PC-3 (cell line): ENCODE measurements around the gene SNHG17. TPM values are rescaled to one million over a fixed set of nuclear protein-coding genes. Genes with fewer than 3 reads are reported as not detected.
"Not testable (repeated sequence)": the region's sequence is repeated elsewhere in the genome, so short reads cannot be mapped to it uniquely, and the experiment has no call there.

ENCODE experiments used
- ATAC-seq: fragments of 200-7000 bp; cut with Tn5 transposase; 2 replicates; pipeline ENCODE4 v1.9.1; 2020; ENCODE audit warnings: mild to moderate bottlenecking, moderate library complexity
- BruUV-seq: library from RNA; stranded (reverse); fragments of 400-500 nt; replicated peaks from 2 replicates; lab custom pipeline; 2021; lab: Mats Ljungman, UMichigan
- CTCF ChIA-PET: fragments of 300-600 bp; sonication (Branson Sonifier 250); formaldehyde crosslinking; loops from one replicate; lab custom pipeline; 2022; ENCODE audit warnings: antibody characterized with exemption; lab: Charles Lee
- POLR2A ChIA-PET: fragments of 300-600 bp; sonication (Branson Sonifier 250); formaldehyde crosslinking; loops from one replicate; lab custom pipeline; 2022; ENCODE audit warnings: antibody characterized with exemption; ENCODE audit not compliant: unreplicated experiment; lab: Charles Lee
- DNase-seq: peaks from one replicate; pipeline ENCODE4 v3.0.0-alpha.2; 2015
- H2AFZ ChIP-seq: fragments of 300-600 bp; sonication (generic); 2 replicates; pipeline ENCODE4 v1.6.0; 2016; ENCODE audit warnings: antibody characterized with exemption, low read length
- H3F3A ChIP-seq: fragments of 300-600 bp; sonication (generic); one replicate; pipeline ENCODE4 v1.6.0; 2017; ENCODE audit warnings: antibody characterized with exemption, low read length, control low read depth, mild to moderate bottlenecking; ENCODE audit not compliant: unreplicated experiment
- H3K27ac ChIP-seq: fragments of 300-600 bp; sonication (generic); 2 replicates; pipeline ENCODE4 v1.5.1; 2016; ENCODE audit warnings: mild to moderate bottlenecking, low read length
- H3K27me3 ChIP-seq: fragments of 300-600 bp; sonication (generic); 2 replicates; pipeline ENCODE4 v1.6.1; 2016; ENCODE audit warnings: low read length, mixed read lengths
- H3K36me3 ChIP-seq: fragments of 300-600 bp; sonication (generic); 2 replicates; pipeline ENCODE4 v1.6.1; 2016; ENCODE audit warnings: low read depth, mixed run types, low read length, mixed read lengths
- H3K4me1 ChIP-seq: fragments of 300-600 bp; sonication (generic); 2 replicates; pipeline ENCODE4 v1.5.1; 2016; ENCODE audit warnings: low read length; ENCODE audit not compliant: insufficient read depth
- H3K4me2 ChIP-seq: fragments of 300-600 bp; sonication (generic); 2 replicates; pipeline ENCODE4 v1.6.0; 2016; ENCODE audit warnings: low read length
- H3K4me3 ChIP-seq: fragments of 300-600 bp; sonication (generic); 2 replicates; pipeline ENCODE4 v1.5.1; 2016; ENCODE audit warnings: mild to moderate bottlenecking, low read length, mixed read lengths
- H3K79me2 ChIP-seq: fragments of 300-600 bp; sonication (generic); 2 replicates; pipeline ENCODE4 v1.6.1; 2017; ENCODE audit warnings: low read length, mixed read lengths
- H3K9ac ChIP-seq: fragments of 300-600 bp; sonication (generic); 2 replicates; pipeline ENCODE4 v1.6.0; 2016; ENCODE audit warnings: mild to moderate bottlenecking, low read length
- H3K9me2 ChIP-seq: fragments of 300-600 bp; sonication (generic); replicated peaks from 2 replicates; pipeline ENCODE4 v1.6.1; 2016; ENCODE audit warnings: mixed run types, low read length, mixed read lengths
- H3K9me3 ChIP-seq: fragments of 300-600 bp; sonication (generic); 2 replicates; pipeline ENCODE4 v1.6.1; 2016; ENCODE audit warnings: low read length, mixed read lengths
- H4K20me1 ChIP-seq: fragments of 300-600 bp; sonication (generic); 2 replicates; pipeline ENCODE4 v1.6.1; 2016; ENCODE audit warnings: low read length, mixed read lengths
- CTCF ChIP-seq: fragments of 300-600 bp; sonication (generic); conservative IDR thresholded peaks from 2 replicates; pipeline ENCODE4 v1.5.1; 2017; ENCODE audit warnings: antibody characterized with exemption, low read depth, mild to moderate bottlenecking, low read length
- EZH2 ChIP-seq: fragments of 300-600 bp; sonication (generic); IDR thresholded peaks from one replicate; pipeline ENCODE4 v1.6.1; 2017; ENCODE audit warnings: antibody characterized with exemption, mild to moderate bottlenecking, low read length; ENCODE audit not compliant: unreplicated experiment
- EZH2phosphoT487 ChIP-seq: fragments of 300-600 bp; sonication (generic); IDR thresholded peaks from 2 replicates; pipeline ENCODE4 v1.6.1; 2018; ENCODE audit warnings: mild to moderate bottlenecking, antibody characterized with exemption, low read length, borderline replicate concordance
- intact Hi-C: fragments of 100-400 bp; cut with micrococcal nuclease; formaldehyde crosslinking; loops from 2 replicates; pipeline ENCODE4 v1.9.0; 2023
- total RNA-seq: library from RNA; depleted of rRNA; stranded (reverse); fragments of >200 nt; gene quantifications from 2 replicates; pipeline ENCODE4 v1.2.3, GENCODE V29; 2014

The SNHG17 gene
- total RNA-seq, 1 experiment from 2014 or later: 52.0 TPM

GRCh38 chr20:38445381-38445796 is 10.3 kb upstream of the SNHG17 start:
- H3K9ac ChIP-seq: no peak overlapping the region
- no peaks in the 10 kb centered on the region for H3K27me3 ChIP-seq
- intact Hi-C loops: no loop called here
- POLR2A ChIA-PET: no interaction called here
- no peaks in the 10 kb centered on the region for H3K9me2 ChIP-seq
- no TSS peak for BruUV-seq
- H3K79me2 ChIP-seq: peaks cover 15% of the 10 kb centered on the region
- H3K4me2 ChIP-seq: no peak overlapping the region
- H4K20me1 ChIP-seq: no peaks in the 10 kb centered on the region
- no peak for DNase-seq
- H3F3A ChIP-seq: no peaks in the 10 kb centered on the region
- no peak for ATAC-seq
- H3K4me3 ChIP-seq: no peak overlapping the region
- H3K27ac ChIP-seq: no peak overlapping the region
- no peaks in the 10 kb centered on the region for H3K9me3 ChIP-seq
- TF ChIP-seq CTCF: no peak
- no peak for TF ChIP-seq EZH2phosphoT487
- no peak for TF ChIP-seq EZH2
- no peaks in the 10 kb centered on the region for H3K36me3 ChIP-seq
- peaks cover 26% of the 10 kb centered on the region for H3K4me1 ChIP-seq
- CTCF ChIA-PET: interaction anchor here (1.1 kb wide), 1 partner anchor 11 kb away, joined by 3 read pairs; no protein-coding TSS in a partner anchor
- H2AFZ ChIP-seq: no peak overlapping the region

DNA sequence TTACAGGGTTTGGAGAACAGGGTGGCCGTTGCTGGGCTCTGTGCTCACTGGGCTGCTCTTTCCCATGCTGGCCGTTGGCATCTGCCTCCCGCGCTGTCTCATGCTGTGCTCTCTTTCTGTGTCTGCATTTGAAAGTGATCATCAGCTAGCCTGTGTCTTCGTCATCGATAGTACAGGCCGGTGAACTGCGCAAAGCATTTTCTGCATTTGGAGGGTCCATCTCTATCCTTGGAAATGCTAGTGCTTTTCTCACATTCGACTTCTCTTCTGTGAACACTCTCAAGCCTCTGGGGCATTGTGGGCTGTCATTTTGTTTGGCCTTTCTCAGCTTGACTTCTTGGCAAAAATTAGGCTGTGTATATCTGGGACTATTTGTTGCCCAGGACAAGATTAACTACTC is 6.8 kb upstream of the SNHG17 start:
- no peak overlapping the region for H3K4me2 ChIP-seq
- no peaks in the 10 kb centered on the region for H4K20me1 ChIP-seq
- H3K9me2 ChIP-seq: no peaks in the 10 kb centered on the region
- BruUV-seq: no TSS peak
- no peak overlapping the region for H3K27ac ChIP-seq
- intact Hi-C loops: no loop called here
- H3K27me3 ChIP-seq: no peaks in the 10 kb centered on the region
- H3K4me1 ChIP-seq: peaks cover 3% of the 10 kb centered on the region
- no peaks in the 10 kb centered on the region for H3K9me3 ChIP-seq
- ChIA-PET CTCF (interaction anchor here (1.0 kb wide), 1 partner anchor 31 kb away, joined by 5 read pairs; the partner anchor contains the start of gene RALGAPB), POLR2A (interaction anchor here (1.0 kb wide), 1 partner anchor 30 kb away, joined by 3 read pairs; the partner anchor contains the start of gene RALGAPB)
- H3K79me2 ChIP-seq: peaks cover 4% of the 10 kb centered on the region
- H3K9ac ChIP-seq: no peak overlapping the region
- no peak overlapping the region for H3K4me3 ChIP-seq
- no peaks in the 10 kb centered on the region for H3K36me3 ChIP-seq
- DNase-seq (no peak), ATAC-seq (no peak)
- H3F3A ChIP-seq: no peaks in the 10 kb centered on the region
- H2AFZ ChIP-seq: no peak overlapping the region; the same call in 1 of the 2 replicates
- no peak for TF ChIP-seq CTCF
- no peak for TF ChIP-seq EZH2phosphoT487

DNA sequence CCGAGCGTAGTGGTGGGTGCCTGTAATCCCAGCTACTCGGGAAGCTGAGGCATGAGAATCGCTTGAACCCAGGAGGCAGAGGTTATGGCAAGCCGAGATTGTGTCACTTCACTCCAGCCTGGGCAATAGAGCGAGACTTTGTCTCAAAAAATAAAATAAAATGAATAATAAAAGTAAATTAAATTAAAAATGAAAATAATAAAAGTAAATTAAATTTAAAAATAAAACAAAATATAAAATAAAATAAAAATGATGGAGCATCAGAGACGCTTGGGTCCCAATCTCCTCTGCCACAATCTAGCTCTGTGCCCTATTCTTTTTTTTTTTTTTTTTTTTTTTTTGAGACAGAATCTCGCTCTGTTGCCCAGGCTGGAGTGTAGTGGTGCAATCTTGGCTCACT is 6.0 kb upstream of the SNHG17 start:
- H3F3A ChIP-seq, BruUV-seq, H3K27me3 ChIP-seq, H3K4me3 ChIP-seq, DNase-seq, intact Hi-C loops, H2AFZ ChIP-seq, ATAC-seq, H4K20me1 ChIP-seq, CTCF ChIA-PET, H3K9ac ChIP-seq, POLR2A ChIA-PET, H3K27ac ChIP-seq, H3K4me2 ChIP-seq, H3K79me2 ChIP-seq, H3K9me2 ChIP-seq, H3K9me3 ChIP-seq, H3K4me1 ChIP-seq, H3K36me3 ChIP-seq: not testable (repeated sequence)
